GM21619 (cell line): ENCODE results near the gene PAN2.
"Not testable (repeated sequence)": the region's sequence is repeated elsewhere in the genome, so short reads cannot be mapped to it uniquely, and the experiment has no call there.

Source experiments
- ATAC-seq: cut with Tn5 transposase; IDR thresholded peaks from one replicate; pipeline ENCODE4 v1.9.1; 2021; ENCODE audit not compliant: unreplicated experiment

The PAN2 gene

DNA sequence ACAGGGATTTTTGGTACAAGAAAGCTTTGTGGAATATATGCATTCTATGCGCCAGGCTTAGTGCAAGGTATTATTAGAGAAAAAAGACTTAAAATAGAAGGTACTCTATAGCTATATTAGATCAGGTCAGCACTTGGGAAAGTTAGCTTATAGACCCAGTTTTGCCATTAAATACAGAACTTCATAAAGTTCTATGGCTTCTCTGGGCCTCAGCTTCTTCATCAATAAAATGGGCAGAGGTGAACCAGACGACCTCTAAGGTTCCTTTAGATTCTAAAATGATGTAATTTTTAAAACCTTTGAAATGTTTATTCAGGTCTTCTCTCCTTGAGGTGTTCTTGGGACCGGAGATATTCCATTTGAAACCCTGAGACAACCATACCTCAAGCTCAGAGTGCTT, 25.1 kb downstream of the PAN2 start:
- no peak for ATAC-seq

GRCh38 chr12:56307221-56307965, 26.4 kb downstream of the PAN2 start:
- ATAC-seq: no peak

- ATAC-seq: no peak
Measured at GRCh38 chr12:56304872-56305590, 28.8 kb downstream of the PAN2 start.

- no peak for ATAC-seq
Measured at GRCh38 chr12:56304276-56304675, 29.5 kb downstream of the PAN2 start.

DNA sequence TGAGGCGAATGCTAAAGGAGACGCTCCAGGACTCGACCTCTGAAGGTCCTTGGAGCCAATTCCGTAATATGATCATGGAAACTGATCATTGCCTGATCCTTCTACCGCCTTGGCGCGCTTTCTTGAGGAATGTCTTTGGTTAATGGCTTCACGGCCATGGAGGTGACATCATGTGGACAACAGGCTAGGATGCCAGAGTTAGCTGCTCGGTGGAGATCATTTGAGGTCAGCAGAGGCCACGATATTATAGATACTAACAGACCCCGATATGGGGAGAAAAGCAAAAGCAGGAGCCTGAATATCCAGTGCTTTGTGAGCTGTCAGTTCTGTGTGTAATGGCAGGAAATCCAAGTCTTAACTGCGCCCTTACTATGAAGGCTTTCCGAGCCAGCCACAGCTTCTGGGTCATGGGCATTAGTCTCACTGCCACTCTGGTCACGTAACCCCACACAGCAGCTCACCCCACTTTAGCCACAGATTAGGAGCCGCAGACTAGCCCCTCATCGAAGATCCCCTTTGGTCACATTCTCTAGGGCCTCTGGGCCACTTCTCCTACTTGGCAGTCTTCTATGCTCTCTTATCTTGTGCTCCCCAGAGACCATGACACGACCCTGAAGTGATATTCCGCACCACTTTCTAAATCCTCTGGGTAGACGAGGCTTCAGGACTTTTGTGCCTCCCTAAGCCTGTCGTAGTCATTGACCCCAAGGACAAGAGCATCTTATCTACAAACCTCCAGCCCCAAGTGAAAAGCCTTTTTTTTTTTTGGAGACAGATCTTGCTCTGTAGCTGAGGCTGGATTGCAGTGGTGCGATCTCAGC, 32.9 kb downstream of the PAN2 start:
- no peak for ATAC-seq

- ATAC-seq: peak; percentile 94
Measured at GRCh38 chr12:56299853-56300643, 33.8 kb downstream of the PAN2 start, which contains the start of gene CS. Gene CS (minus strand): TSS chr12:56300330. CDS start chr12:56300201, 129 bp downstream.

DNA sequence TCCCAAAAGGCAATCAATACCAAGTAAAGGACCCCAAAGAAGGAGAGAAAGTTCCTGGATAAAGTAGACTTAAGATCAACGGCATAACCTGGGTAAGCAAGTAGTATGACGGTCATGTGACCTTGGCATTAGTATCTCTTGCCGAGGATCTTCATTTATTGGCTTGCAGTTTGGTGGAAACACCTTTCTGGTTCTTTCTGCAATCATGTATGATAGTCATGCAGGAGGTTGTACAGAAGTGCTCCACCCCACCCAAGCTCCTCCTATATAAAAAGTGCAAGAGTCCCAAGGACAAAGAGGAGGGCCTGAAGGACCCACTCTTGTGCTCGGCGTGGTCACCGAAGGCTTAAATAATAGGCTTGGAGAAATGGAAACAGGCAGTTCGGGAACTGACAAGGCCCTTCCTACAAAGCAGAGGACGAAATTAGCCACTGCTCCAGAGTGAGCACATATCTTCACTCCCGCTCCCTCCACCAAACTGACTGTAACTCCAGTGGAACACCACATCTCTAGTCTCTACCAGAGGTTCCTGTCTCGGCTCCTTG, 34.4 kb downstream of the PAN2 start:
- no peak for ATAC-seq

DNA sequence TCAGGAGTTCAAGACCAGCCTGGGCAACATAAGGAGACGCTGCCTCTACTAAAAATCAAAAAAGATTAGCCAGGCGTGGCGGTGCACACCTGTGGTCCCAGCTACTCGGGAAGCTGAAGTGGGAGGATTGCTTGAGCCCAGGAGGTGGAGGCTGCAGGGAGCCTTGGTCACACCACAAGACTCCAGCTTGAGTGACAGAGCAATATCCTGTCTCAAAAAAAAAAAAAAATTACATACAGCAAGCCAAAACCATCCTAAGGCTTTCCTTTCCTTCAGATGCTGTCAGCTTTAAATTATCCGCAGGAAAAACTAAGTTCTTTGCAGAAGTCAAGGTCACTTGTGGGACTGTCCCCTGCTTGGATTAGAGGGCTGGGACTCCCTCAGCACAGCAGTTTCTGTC, 35.0 kb downstream of the PAN2 start:
- no peak for ATAC-seq

GRCh38 chr12:56297400-56297799, 36.4 kb downstream of the PAN2 start:
- ATAC-seq: no peak

DNA sequence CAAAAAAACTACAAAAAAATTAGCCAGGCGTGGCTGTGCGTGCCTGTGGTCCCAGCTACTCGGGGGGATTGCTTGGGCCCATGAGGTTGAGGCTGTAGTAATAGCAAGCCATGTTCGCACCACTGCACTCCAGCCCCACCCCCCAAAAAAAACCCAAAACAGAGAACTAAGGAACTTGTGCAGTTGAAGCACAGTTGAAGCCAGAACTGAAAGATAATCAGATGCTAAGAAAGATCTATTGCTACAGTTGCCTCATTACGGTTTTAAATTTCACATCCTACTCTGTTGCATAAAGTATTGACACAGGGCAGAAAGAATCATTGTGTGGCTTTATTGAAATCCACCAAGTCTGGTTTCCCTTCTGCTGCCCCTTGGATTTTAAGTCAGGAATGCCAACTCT, 37.5 kb downstream of the PAN2 start:
- no peak for ATAC-seq

GRCh38 chr12:56293795-56294194, 40.0 kb downstream of the PAN2 start:
- no peak for ATAC-seq

DNA sequence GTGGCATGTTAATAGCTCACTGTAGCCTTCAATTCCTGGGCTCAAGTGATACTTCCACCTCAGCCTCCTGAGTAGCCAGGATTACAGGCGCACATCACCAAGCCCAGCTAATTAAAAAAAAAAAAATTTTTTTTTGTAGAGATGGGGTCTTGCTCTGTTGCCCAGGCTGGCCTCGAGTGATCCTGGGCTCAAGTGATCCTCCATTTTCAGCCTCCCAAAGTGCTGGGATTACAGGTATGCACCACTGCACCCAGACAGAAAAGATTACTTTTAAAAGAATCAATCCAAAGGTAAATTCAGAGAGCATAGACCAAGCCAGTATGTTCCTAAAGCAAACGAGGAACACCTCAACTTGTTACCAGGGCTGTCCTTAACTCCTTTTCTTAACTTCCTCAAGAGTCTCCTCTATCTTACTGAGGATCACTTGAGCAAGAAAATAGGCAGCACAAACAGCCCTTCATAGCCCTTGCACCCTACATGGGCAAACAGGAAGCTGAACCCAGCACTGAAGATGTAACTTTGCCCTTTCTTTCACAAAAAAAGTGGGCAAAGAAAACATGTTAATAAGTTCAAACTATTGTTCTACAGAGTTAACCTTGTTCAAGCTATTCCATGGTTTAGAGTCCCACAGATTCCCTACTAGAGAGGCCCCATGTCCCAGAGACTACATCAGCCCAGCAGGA, 45.0 kb downstream of the PAN2 start:
- ATAC-seq: no peak

- no peak for ATAC-seq
Measured at GRCh38 chr12:56286044-56286830, 47.6 kb downstream of the PAN2 start.

GRCh38 chr12:56284263-56284662, 49.5 kb downstream of the PAN2 start:
- not testable (repeated sequence) for ATAC-seq

- ATAC-seq: no peak
Measured at GRCh38 chr12:56282579-56282978, 51.2 kb downstream of the PAN2 start.

GRCh38 chr12:56282030-56282429, 51.8 kb downstream of the PAN2 start:
- no peak for ATAC-seq

GRCh38 chr12:56280849-56281248, 53.0 kb downstream of the PAN2 start:
- ATAC-seq: no peak

- no peak for ATAC-seq
Measured at GRCh38 chr12:56278905-56279304, 54.9 kb downstream of the PAN2 start.

DNA sequence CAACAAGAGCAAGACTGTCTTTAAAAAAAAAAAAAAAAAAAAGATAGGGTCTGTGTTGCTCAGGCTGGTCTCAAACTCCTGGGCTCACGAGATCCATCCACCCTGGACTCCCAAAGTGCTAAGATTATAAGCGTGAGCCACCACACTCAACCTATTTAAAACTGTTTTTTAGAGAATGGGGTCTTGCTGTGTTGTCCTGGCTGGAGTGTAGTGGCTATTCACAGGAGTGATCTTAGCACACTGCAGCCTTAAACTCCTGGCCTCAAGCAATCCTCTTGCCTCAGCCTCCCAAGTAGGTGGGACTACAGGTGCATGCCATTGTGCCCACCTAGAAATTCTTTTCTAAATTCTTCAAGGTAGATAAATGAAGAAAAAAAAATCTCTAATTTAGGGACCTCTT, 59.5 kb downstream of the PAN2 start:
- ATAC-seq: no peak
